A549 (cell line): ENCODE data around the gene MRPL51. TPM values are rescaled to one million over a fixed set of nuclear protein-coding genes. Genes with fewer than 3 reads are reported as not detected.
A peak's percentile ranks its signal among the peaks of the same experiment; 100 is the strongest.
"Not testable (repeated sequence)": the region's sequence is repeated elsewhere in the genome, so short reads cannot be mapped to it uniquely, and the experiment has no call there.

Experiments
- ATAC-seq, 2 experiments: fragments of 200-7000 bp in 1 of 2; fragments of >200 bp in 1 of 2; cut with Nextera tagmentation in 1 of 2; cut with Tn5 transposase in 1 of 2; 3 replicates each; pipeline versions ENCODE4 v1.8.0 to v1.9.1; 2018 to 2020; ENCODE audit warnings: mild to moderate bottlenecking in 1 of 2, moderate library complexity in 1 of 2
- CTCF ChIA-PET: fragments of 300-600 bp; sonication (Branson Sonifier 250); formaldehyde crosslinking; extraction: SDS; loops from one replicate; lab custom pipeline; 2021; ENCODE audit warnings: antibody characterized with exemption, inconsistent platforms; lab: Yijun Ruan, JAX
- POLR2A ChIA-PET: fragments of 350-600 bp; formaldehyde crosslinking; extraction: SDS; loops from one replicate; lab custom pipeline; 2021; ENCODE audit warnings: antibody characterized with exemption, inconsistent platforms; lab: Yijun Ruan, JAX
- DNase-seq, 2 experiments: peaks; one replicate each; pipeline versions ENCODE4 v3.0.0 to v3.0.0-alpha.2; 2011 to 2016; ENCODE audit warnings: low read depth in 1 of 2, low spot score in 1 of 2
- FAIRE-seq: peaks from 2 replicates; lab custom pipeline; 2011; peaks lifted over from hg19 to GRCh38; lab: Jason Lieb, UNC
- H3K27ac ChIP-seq, 2 experiments: fragments of >200 bp; sonication (Bioruptor Twin); formaldehyde crosslinking; 3 replicates each; pipeline ENCODE4 v1.5.1; 2016 to 2017
- H3K4me1 ChIP-seq: fragments of >200 bp; sonication (Bioruptor Twin); formaldehyde crosslinking; 3 replicates; pipeline ENCODE4 v1.6.1; 2016
- H3K4me2 ChIP-seq: fragments of >200 bp; sonication (Bioruptor Twin); formaldehyde crosslinking; 3 replicates; pipeline ENCODE4 v1.6.1; 2016
- H3K4me3 ChIP-seq: fragments of >200 bp; sonication (Bioruptor Twin); formaldehyde crosslinking; 3 replicates; pipeline ENCODE4 v1.5.1; 2016
- H3K9me3 ChIP-seq: fragments of >200 bp; sonication (Bioruptor Twin); formaldehyde crosslinking; 3 replicates; pipeline ENCODE4 v1.6.1; 2016
- CTCF ChIP-seq: fragments of >200 bp; sonication (Bioruptor Twin); formaldehyde crosslinking; IDR thresholded peaks from 3 replicates; pipeline ENCODE4 v1.5.1; 2016
- EP300 ChIP-seq, 2 experiments: fragments of >200 bp; sonication (Bioruptor Twin); formaldehyde crosslinking; IDR thresholded peaks; 2 replicates in 1 of 2; 3 replicates in 1 of 2; pipeline ENCODE4 v1.6.1; 2016 to 2017
- GATA3 ChIP-seq: IDR thresholded peaks from 2 replicates; pipeline ENCODE4 v1.6.1; 2012; ENCODE audit warnings: borderline replicate concordance
- HOXB5 ChIP-seq: fragments of 250-450 bp; sonication (Bioruptor Pico); IDR thresholded peaks from 2 replicates; pipeline ENCODE4 v1.5.0; 2020; ENCODE audit warnings: mild to moderate bottlenecking, moderate library complexity
- JUN ChIP-seq, 2 experiments: fragments of >200 bp; sonication (Bioruptor Twin); formaldehyde crosslinking; IDR thresholded peaks; 2 replicates in 1 of 2; 3 replicates in 1 of 2; pipeline ENCODE4 v1.6.1; 2016 to 2017
- MAFK ChIP-seq: fragments of 450-650 bp; IDR thresholded peaks from 2 replicates; pipeline ENCODE4 v1.6.1; 2014; ENCODE audit not compliant: partially characterized antibody
- MAX ChIP-seq: IDR thresholded peaks from 2 replicates; pipeline ENCODE4 v1.6.1; 2012
- MAZ ChIP-seq: fragments of 150-350 bp; IDR thresholded peaks from 2 replicates; pipeline ENCODE4 v1.6.1; 2014; ENCODE audit warnings: antibody characterized with exemption, low read depth, low read length, borderline replicate concordance
- MYC ChIP-seq: IDR thresholded peaks from 2 replicates; pipeline ENCODE4 v1.6.1; 2012; ENCODE audit warnings: mild to moderate bottlenecking, inconsistent platforms, low read length, improper control_type of control experiment, borderline replicate concordance
- PBX3 ChIP-seq: IDR thresholded peaks from 2 replicates; pipeline ENCODE4 v1.6.1; 2012
- POLR2A ChIP-seq: IDR thresholded peaks from 2 replicates; pipeline ENCODE4 v1.6.1; 2012; ENCODE audit warnings: mild to moderate bottlenecking, low read length
- RAD21 ChIP-seq, 2 experiments: fragments of >200 bp in 1 of 2; sonication (Bioruptor Twin) in 1 of 2; formaldehyde crosslinking in 1 of 2; IDR thresholded peaks in 1 of 2; conservative IDR thresholded peaks in 1 of 2; 2 replicates in 1 of 2; 3 replicates in 1 of 2; pipeline ENCODE4 v1.6.1; 2012 to 2018; ENCODE audit warnings: inconsistent platforms in 1 of 2
- RNF2 ChIP-seq: fragments of 200-600 bp; sonication (generic); IDR thresholded peaks from 2 replicates; pipeline ENCODE4 v1.6.1; 2016; ENCODE audit warnings: low read depth, mild to moderate bottlenecking, antibody characterized with exemption, moderate library complexity, borderline replicate concordance
- SMC3 ChIP-seq: fragments of >200 bp; sonication (Bioruptor Twin); formaldehyde crosslinking; IDR thresholded peaks from 3 replicates; pipeline ENCODE4 v1.6.1; 2018; ENCODE audit warnings: inconsistent platforms
- USF2 ChIP-seq: fragments of 450-650 bp; IDR thresholded peaks from 2 replicates; pipeline ENCODE4 v1.6.1; 2014; ENCODE audit warnings: antibody characterized with exemption
- WGBS: methylation state at CpG from one replicate; pipeline ENCODE4 v1.1.6; 2017; ENCODE audit errors: missing lambda C conversion rate; 5-methylcytosine and 5-hydroxymethylcytosine counted together
- polyA plus RNA-seq, 4 experiments: library from polyadenylated mRNA; depleted of rRNA in 3 of 4; stranded (reverse); fragments of >200 nt; fragmentation: RNase III in 1 of 4; extraction: RNeasy Plus Mini Kit Qiagen cat#74134 plus additional on column Dnase treatment in 1 of 4; gene quantifications; 2 replicates in 3 of 4; 3 replicates in 1 of 4; pipeline ENCODE4 v1.2.3, GENCODE V29; 2011 to 2017

Gene MRPL51
- polyA plus RNA-seq, 2 of the 4 experiments (the other 2 are of a cell fraction) = 272 to 337 TPM

- ATAC-seq, FAIRE-seq, H3K9me3 ChIP-seq: not testable (repeated sequence)
- Histone ChIP-seq H3K4me2 (peak overlapping the region; percentile 87), H3K27ac (peak overlapping the region; percentile 97 to 100; a peak in 4 of 6 replicates), H3K4me3 (peak overlapping the region; percentile 97; the same call in 2 of the 3 replicates), H3K4me1 (peaks cover 59% of the 10 kb centered on the region)
- TF ChIP-seq MAX (peak; percentile 14; the same call in 1 of the 2 replicates), RAD21 (conservative IDR thresholded peaks at IDR 0.05 in 1 of 2, IDR thresholded peaks at IDR 0.05 in 1 of 2) (peak; percentile 51 to 53), HOXB5 (peak; percentile 53; the same call in 1 of the 2 replicates), SMC3 (peak; percentile 29; the same call in 2 of the 3 replicates), GATA3 (peak; percentile 10; the same call in 1 of the 2 replicates), CTCF (peak; percentile 81)
- DNase-seq = peak; percentile 60 to 92
- 23% methylated on average over 17 of the region's 17 CpGs for WGBS
- CTCF ChIA-PET = interaction anchor here (0.6 to 25.9 kb wide), 49 partner anchors 9 to 244 kb away, joined by 3 to 491 read pairs (median 4); partner anchors contain the start of genes IFFO1, MRPL51, NOP2 and PTMS
- POLR2A ChIA-PET = interaction anchor here (0.7 to 3.5 kb wide), 9 partner anchors 13 to 335 kb away, joined by 3 to 28 read pairs (median 4); partner anchors contain the start of genes COPS7A, MRPL51, NOP2 and SPSB2
These were observed 44.7 kb upstream of the MRPL51 start for GRCh38 chr12:6537580-6538419.

- DNase-seq (peak in 1 of 2 experiments; percentile 37), ATAC-seq (no peak), FAIRE-seq (no peak)
- ChIA-PET POLR2A (interaction anchor here (0.7 to 3.5 kb wide), 7 partner anchors 44 to 214 kb away, joined by 3 to 39 read pairs (median 4); partner anchors contain the start of genes COPS7A, MRPL51, NCAPD2 and VAMP1), CTCF (interaction anchor here (0.6 to 25.9 kb wide), 42 partner anchors 8 to 245 kb away, joined by 3 to 491 read pairs (median 4); partner anchors contain the start of genes IFFO1, MRPL51, NOP2 and VAMP1)
- Histone ChIP-seq H3K27ac (peak overlapping the region; percentile 97 to 100), H3K4me1 (peaks cover 60% of the 10 kb centered on the region), H3K9me3 (no peaks in the 10 kb centered on the region), H3K4me2 (peak overlapping the region; percentile 87), H3K4me3 (peak overlapping the region; percentile 97)
- WGBS = 30% methylated on average over 18 of the region's 19 CpGs
- TF ChIP-seq POLR2A (no peak), GATA3 (peak; percentile 8; the same call in 1 of the 2 replicates), MAZ (no peak), RNF2 (no peak), MYC (no peak), PBX3 (peak; percentile 8; the same call in 1 of the 2 replicates), EP300 (IDR thresholded peaks at IDR 0.05) (peak in 1 of 2 experiments; percentile 9; a peak in 1 of 5 replicates), USF2 (no peak), MAFK (no peak), JUN (IDR thresholded peaks at IDR 0.05) (0 out of 5 replicates have a peak, but pooled peaks of 1 of the 2 experiments have one; percentile 7)
These were observed 44.0 kb upstream of the MRPL51 start for GRCh38 chr12:6536894-6537579.
